ENCODE data around the gene PRRC2A.

PRRC2A gene

DNA sequence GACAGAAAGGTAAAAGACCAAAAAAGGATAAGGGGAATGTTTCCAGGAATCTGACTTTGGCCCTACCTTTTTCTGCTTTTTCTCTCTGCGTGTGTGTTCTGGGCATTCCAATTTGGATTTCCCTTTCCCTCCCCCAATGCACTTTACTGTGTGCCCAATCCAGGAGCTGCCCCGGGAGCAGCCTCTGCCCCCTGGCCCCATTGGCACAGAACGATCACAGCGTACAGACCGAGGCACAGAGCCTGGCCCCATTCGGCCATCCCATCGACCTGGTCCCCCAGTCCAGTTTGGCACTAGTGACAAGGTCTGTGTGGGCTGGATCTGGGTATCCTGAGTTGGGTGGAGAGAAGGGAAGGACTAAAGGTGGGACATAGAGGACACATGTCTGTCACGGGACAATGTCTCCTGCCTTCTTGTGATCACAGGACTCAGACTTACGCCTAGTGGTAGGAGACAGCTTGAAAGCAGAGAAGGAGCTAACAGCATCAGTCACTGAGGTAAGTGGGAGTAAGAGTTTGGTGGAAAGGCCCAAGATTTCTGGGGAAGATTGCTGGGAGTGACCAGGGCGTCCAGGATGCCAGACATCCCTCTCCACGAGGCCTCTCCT lies 14.6 kb downstream of the PRRC2A start:
- Histone ChIP-seq H3K36me3 (ENCODE audit: control insufficient read depth in 2 of 2, insufficient read depth in 2 of 2, low read length in 2 of 2) (peaks cover 69 to 86% of the 10 kb centered on the region in 2 donors), H3K4me3 (ENCODE audit: low read length in 2 of 2) (no peak overlapping the region), H3K27me3 (ENCODE audit: control insufficient read depth in 2 of 2, insufficient read depth in 2 of 2, low read length in 2 of 2) (no peaks in the 10 kb centered on the region)

GRCh38 chr6:31636698-31637596 lies 16.4 kb downstream of the PRRC2A start:
- Histone ChIP-seq H3K9me3 (ENCODE audit: control insufficient read depth in 2 of 2, low read length in 2 of 2) (no peaks in the 10 kb centered on the region), H3K27ac (ENCODE audit: low read depth in 2 of 2, low read length in 2 of 2) (no peak overlapping the region), H3K27me3 (ENCODE audit: control insufficient read depth in 2 of 2, insufficient read depth in 2 of 2, low read length in 2 of 2) (no peaks in the 10 kb centered on the region), H3K4me3 (ENCODE audit: low read length in 2 of 2) (no peak overlapping the region), H3K4me1 (ENCODE audit: control insufficient read depth in 2 of 2, insufficient read depth in 2 of 2, low read length in 2 of 2) (no peaks in the 10 kb centered on the region), H3K9ac (ENCODE audit: low read depth in 1 of 2, low read length in 2 of 2) (no peak overlapping the region), H3K36me3 (ENCODE audit: control insufficient read depth in 2 of 2, insufficient read depth in 2 of 2, low read length in 2 of 2) (peaks cover 78 to 89% of the 10 kb centered on the region in 2 donors)

More for the DNA sequence above, 14.6 kb downstream of the PRRC2A start:
- H3K27ac ChIP-seq (ENCODE audit: low read depth in 2 of 2, low read length in 2 of 2): no peak overlapping the region
- H3K4me1 ChIP-seq (ENCODE audit: control insufficient read depth in 2 of 2, insufficient read depth in 2 of 2, low read length in 2 of 2): no peaks in the 10 kb centered on the region
- H3K9me3 ChIP-seq (ENCODE audit: control insufficient read depth in 2 of 2, low read length in 2 of 2): no peaks in the 10 kb centered on the region
- H3K9ac ChIP-seq (ENCODE audit: low read depth in 1 of 2, low read length in 2 of 2): no peak overlapping the region

DNA sequence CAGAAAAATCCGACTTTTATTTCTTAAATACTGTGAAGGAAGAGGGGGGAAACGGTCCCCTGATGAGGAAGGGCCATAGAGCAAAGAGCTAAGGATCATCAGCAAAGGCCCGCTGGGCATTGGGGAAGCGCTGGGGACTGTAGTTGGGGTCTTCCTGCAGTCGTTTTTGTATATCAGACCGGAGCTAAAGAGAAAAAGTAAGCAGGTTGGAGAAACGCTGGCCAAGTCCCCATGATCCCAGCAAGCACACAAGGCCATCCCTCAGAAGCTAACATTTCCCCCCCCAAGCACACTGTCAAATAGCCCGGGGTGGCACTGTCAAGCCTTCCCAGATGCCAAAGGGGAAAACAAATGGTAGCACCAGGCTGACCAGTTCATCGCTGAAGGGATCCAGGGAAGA lies 18.5 kb downstream of the PRRC2A start:
- Histone ChIP-seq H3K9ac (ENCODE audit: low read depth in 1 of 2, low read length in 2 of 2) (no peak overlapping the region), H3K9me3 (ENCODE audit: control insufficient read depth in 2 of 2, low read length in 2 of 2) (no peaks in the 10 kb centered on the region), H3K36me3 (ENCODE audit: control insufficient read depth in 2 of 2, insufficient read depth in 2 of 2, low read length in 2 of 2) (peaks cover 80 to 88% of the 10 kb centered on the region in 2 donors), H3K4me3 (ENCODE audit: low read length in 2 of 2) (no peak overlapping the region), H3K27ac (ENCODE audit: low read depth in 2 of 2, low read length in 2 of 2) (no peak overlapping the region), H3K4me1 (ENCODE audit: control insufficient read depth in 2 of 2, insufficient read depth in 2 of 2, low read length in 2 of 2) (no peaks in the 10 kb centered on the region), H3K27me3 (ENCODE audit: control insufficient read depth in 2 of 2, insufficient read depth in 2 of 2, low read length in 2 of 2) (no peaks in the 10 kb centered on the region)

GRCh38 chr6:31639449-31639861 lies 18.9 kb downstream of the PRRC2A start:
- Histone ChIP-seq H3K27me3 (ENCODE audit: control insufficient read depth in 2 of 2, insufficient read depth in 2 of 2, low read length in 2 of 2) (no peaks in the 10 kb centered on the region), H3K27ac (ENCODE audit: low read depth in 2 of 2, low read length in 2 of 2) (no peak overlapping the region), H3K36me3 (ENCODE audit: control insufficient read depth in 2 of 2, insufficient read depth in 2 of 2, low read length in 2 of 2) (peaks cover 80 to 88% of the 10 kb centered on the region in 2 donors), H3K4me1 (ENCODE audit: control insufficient read depth in 2 of 2, insufficient read depth in 2 of 2, low read length in 2 of 2) (no peaks in the 10 kb centered on the region), H3K9me3 (ENCODE audit: control insufficient read depth in 2 of 2, low read length in 2 of 2) (no peaks in the 10 kb centered on the region), H3K4me3 (ENCODE audit: low read length in 2 of 2) (no peak overlapping the region), H3K9ac (ENCODE audit: low read depth in 1 of 2, low read length in 2 of 2) (no peak overlapping the region)

GRCh38 chr6:31640612-31641011 lies 20.1 kb downstream of the PRRC2A start:
- peaks cover 80 to 88% of the 10 kb centered on the region in 2 donors for H3K36me3 ChIP-seq (ENCODE audit: control insufficient read depth in 2 of 2, insufficient read depth in 2 of 2, low read length in 2 of 2)
- H3K27me3 ChIP-seq (ENCODE audit: control insufficient read depth in 2 of 2, insufficient read depth in 2 of 2, low read length in 2 of 2): no peaks in the 10 kb centered on the region
- no peaks in the 10 kb centered on the region for H3K4me1 ChIP-seq (ENCODE audit: control insufficient read depth in 2 of 2, insufficient read depth in 2 of 2, low read length in 2 of 2)
- no peak overlapping the region for H3K4me3 ChIP-seq (ENCODE audit: low read length in 2 of 2)
- H3K27ac ChIP-seq (ENCODE audit: low read depth in 2 of 2, low read length in 2 of 2): no peak overlapping the region
- no peak overlapping the region for H3K9ac ChIP-seq (ENCODE audit: low read depth in 1 of 2, low read length in 2 of 2)
- no peaks in the 10 kb centered on the region for H3K9me3 ChIP-seq (ENCODE audit: control insufficient read depth in 2 of 2, low read length in 2 of 2)

GRCh38 chr6:31641370-31641769 lies 20.9 kb downstream of the PRRC2A start:
- no peak overlapping the region for H3K9ac ChIP-seq (ENCODE audit: low read depth in 1 of 2, low read length in 2 of 2)
- no peak overlapping the region for H3K4me3 ChIP-seq (ENCODE audit: low read length in 2 of 2)
- H3K36me3 ChIP-seq (ENCODE audit: control insufficient read depth in 2 of 2, insufficient read depth in 2 of 2, low read length in 2 of 2): peaks cover 80 to 87% of the 10 kb centered on the region in 2 donors
- no peaks in the 10 kb centered on the region for H3K4me1 ChIP-seq (ENCODE audit: control insufficient read depth in 2 of 2, insufficient read depth in 2 of 2, low read length in 2 of 2)
- no peak overlapping the region for H3K27ac ChIP-seq (ENCODE audit: low read depth in 2 of 2, low read length in 2 of 2)
- no peaks in the 10 kb centered on the region for H3K9me3 ChIP-seq (ENCODE audit: control insufficient read depth in 2 of 2, low read length in 2 of 2)
- no peaks in the 10 kb centered on the region for H3K27me3 ChIP-seq (ENCODE audit: control insufficient read depth in 2 of 2, insufficient read depth in 2 of 2, low read length in 2 of 2)

DNA sequence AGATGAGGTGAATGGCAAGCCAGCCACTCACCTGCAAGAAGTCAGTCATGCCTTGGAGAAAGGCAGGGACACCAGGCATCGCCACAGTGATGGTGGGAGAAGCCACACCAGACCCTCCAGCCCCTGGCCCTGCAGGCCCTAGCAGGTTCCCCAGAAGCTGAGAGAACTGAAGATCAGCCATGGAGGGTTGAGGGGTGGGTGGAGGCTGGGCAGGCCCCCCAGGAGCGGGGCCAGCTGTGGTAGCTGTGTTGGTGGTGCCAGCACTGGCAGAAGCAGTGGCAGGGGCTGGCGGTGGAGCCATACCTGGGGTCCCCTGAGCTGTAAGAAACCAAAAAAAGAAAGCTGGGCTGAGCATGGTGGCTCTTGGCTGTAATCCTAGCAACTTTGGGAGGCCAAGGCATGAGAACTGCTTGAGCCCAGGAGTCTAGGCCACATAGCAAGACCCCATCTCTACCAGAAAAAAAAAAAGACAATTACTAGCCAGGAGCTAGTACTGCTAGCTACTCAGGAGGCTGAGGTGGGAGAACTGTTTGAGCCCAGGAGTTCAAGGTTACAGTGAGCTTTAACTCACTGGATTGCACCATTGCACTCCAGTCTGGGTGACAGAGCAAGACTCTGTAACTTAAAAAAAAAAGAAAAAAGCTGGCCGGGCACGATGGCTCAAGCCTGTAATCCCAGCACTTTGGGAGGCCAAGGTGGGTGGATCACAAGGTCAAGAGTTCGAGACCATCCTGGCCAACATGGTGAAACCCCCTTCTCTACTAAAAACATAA lies 22.5 kb downstream of the PRRC2A start:
- H3K9ac ChIP-seq (ENCODE audit: low read depth in 1 of 2, low read length in 2 of 2): no peak overlapping the region
- no peaks in the 10 kb centered on the region for H3K4me1 ChIP-seq (ENCODE audit: control insufficient read depth in 2 of 2, insufficient read depth in 2 of 2, low read length in 2 of 2)
- no peak overlapping the region for H3K4me3 ChIP-seq (ENCODE audit: low read length in 2 of 2)
- H3K9me3 ChIP-seq (ENCODE audit: control insufficient read depth in 2 of 2, low read length in 2 of 2): no peaks in the 10 kb centered on the region
- no peaks in the 10 kb centered on the region for H3K27me3 ChIP-seq (ENCODE audit: control insufficient read depth in 2 of 2, insufficient read depth in 2 of 2, low read length in 2 of 2)
- peaks cover 84 to 85% of the 10 kb centered on the region in 2 donors for H3K36me3 ChIP-seq (ENCODE audit: control insufficient read depth in 2 of 2, insufficient read depth in 2 of 2, low read length in 2 of 2)
- no peak overlapping the region for H3K27ac ChIP-seq (ENCODE audit: low read depth in 2 of 2, low read length in 2 of 2)

GRCh38 chr6:31643818-31644454 lies 23.4 kb downstream of the PRRC2A start:
- no peak overlapping the region for H3K27ac ChIP-seq (ENCODE audit: low read depth in 2 of 2, low read length in 2 of 2)
- peaks cover 89 to 91% of the 10 kb centered on the region in 2 donors for H3K36me3 ChIP-seq (ENCODE audit: control insufficient read depth in 2 of 2, insufficient read depth in 2 of 2, low read length in 2 of 2)
- H3K4me1 ChIP-seq (ENCODE audit: control insufficient read depth in 2 of 2, insufficient read depth in 2 of 2, low read length in 2 of 2): no peaks in the 10 kb centered on the region
- no peak overlapping the region for H3K9ac ChIP-seq (ENCODE audit: low read depth in 1 of 2, low read length in 2 of 2)
- H3K9me3 ChIP-seq (ENCODE audit: control insufficient read depth in 2 of 2, low read length in 2 of 2): no peaks in the 10 kb centered on the region
- no peak overlapping the region for H3K4me3 ChIP-seq (ENCODE audit: low read length in 2 of 2)
- no peaks in the 10 kb centered on the region for H3K27me3 ChIP-seq (ENCODE audit: control insufficient read depth in 2 of 2, insufficient read depth in 2 of 2, low read length in 2 of 2)

GRCh38 chr6:31645325-31645724 lies 24.8 kb downstream of the PRRC2A start:
- Histone ChIP-seq H3K27ac (ENCODE audit: low read depth in 2 of 2, low read length in 2 of 2) (no peak overlapping the region), H3K4me1 (ENCODE audit: control insufficient read depth in 2 of 2, insufficient read depth in 2 of 2, low read length in 2 of 2) (no peaks in the 10 kb centered on the region), H3K36me3 (ENCODE audit: control insufficient read depth in 2 of 2, insufficient read depth in 2 of 2, low read length in 2 of 2) (peaks cover 83 to 85% of the 10 kb centered on the region in 2 donors), H3K9me3 (ENCODE audit: control insufficient read depth in 2 of 2, low read length in 2 of 2) (no peaks in the 10 kb centered on the region), H3K4me3 (ENCODE audit: low read length in 2 of 2) (no peak overlapping the region), H3K27me3 (ENCODE audit: control insufficient read depth in 2 of 2, insufficient read depth in 2 of 2, low read length in 2 of 2) (no peaks in the 10 kb centered on the region), H3K9ac (ENCODE audit: low read depth in 1 of 2, low read length in 2 of 2) (no peak overlapping the region)
